Measurements from ENCODE around the gene FES.

DNA sequence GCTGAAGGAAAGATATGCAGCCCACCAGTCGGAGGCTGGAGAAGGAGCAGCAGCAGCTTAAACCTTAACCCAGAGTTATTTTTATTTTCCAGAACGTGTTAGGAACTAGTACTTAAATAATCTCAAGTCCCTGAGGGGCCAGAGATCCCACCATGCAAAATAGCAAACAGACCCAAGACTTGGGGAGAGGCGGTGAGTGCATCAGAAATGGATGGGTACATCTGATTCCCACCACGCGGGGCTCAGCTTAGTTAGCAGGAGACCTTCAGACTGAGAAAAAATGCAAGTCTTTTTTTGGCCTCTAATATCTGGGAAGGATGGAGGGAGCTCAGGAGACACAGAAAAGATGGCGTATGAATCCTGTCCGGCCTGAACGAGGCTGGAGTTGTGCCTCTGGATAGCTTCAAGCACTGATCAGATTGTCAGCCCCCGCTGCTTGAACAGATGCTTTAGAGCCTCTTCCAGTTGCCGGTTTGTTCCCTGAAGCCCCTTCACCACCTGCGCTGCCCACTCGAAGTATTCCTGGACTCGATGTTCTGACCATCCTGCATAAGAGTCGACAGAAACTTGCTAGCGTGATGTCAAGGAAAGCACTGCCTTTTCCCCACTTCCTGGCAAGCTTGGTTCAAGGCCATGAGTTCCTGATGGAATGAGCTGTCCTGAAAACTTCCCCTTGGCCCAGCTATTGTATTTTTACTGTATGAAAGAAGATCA lies 46.7 kb downstream of the FES start:
- TF ChIP-seq, protein P1, sequence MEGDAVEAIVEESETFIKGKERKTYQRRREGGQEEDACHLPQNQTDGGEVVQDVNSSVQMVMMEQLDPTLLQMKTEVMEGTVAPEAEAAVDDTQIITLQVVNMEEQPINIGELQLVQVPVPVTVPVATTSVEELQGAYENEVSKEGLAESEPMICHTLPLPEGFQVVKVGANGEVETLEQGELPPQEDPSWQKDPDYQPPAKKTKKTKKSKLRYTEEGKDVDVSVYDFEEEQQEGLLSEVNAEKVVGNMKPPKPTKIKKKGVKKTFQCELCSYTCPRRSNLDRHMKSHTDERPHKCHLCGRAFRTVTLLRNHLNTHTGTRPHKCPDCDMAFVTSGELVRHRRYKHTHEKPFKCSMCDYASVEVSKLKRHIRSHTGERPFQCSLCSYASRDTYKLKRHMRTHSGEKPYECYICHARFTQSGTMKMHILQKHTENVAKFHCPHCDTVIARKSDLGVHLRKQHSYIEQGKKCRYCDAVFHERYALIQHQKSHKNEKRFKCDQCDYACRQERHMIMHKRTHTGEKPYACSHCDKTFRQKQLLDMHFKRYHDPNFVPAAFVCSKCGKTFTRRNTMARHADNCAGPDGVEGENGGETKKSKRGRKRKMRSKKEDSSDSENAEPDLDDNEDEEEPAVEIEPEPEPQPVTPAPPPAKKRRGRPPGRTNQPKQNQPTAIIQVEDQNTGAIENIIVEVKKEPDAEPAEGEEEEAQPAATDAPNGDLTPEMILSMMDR (IDR thresholded peaks at IDR 0.05; ENCODE audit: low read depth, low read length, poor library complexity, severe bottlenecking) = no peak
- TF ChIP-seq EZH2phosphoT487 (IDR thresholded peaks at IDR 0.05; ENCODE audit: borderline replicate concordance, low read length) = no peak

All from DOHH2 (cell line).